ENCODE measurements around the gene NPLOC4. TPM values are rescaled to one million over a fixed set of nuclear protein-coding genes. Genes with fewer than 3 reads are reported as not detected.
A peak's percentile ranks its signal among the peaks of the same experiment; 100 is the strongest.

The NPLOC4 gene
- total and polyA plus RNA-seq, 12 donors = 41.7 to 140 (median 80.3) TPM

- H3K4me1 ChIP-seq (replicated peaks in 1 of 2) = peaks cover 27 to 43% of the 10 kb centered on the region in 2 donors
- TF ChIP-seq POLR2A (IDR thresholded peaks at IDR 0.05) = no peak
- TF ChIP-seq CTCF (IDR thresholded peaks at IDR 0.05) = no peak
- no peaks in the 10 kb centered on the region for H3K9me3 ChIP-seq (replicated peaks in 1 of 3)
These were observed 120.5 kb downstream of the NPLOC4 start for GRCh38 chr17:81516439-81516838.

GRCh38 chr17:81515530-81516041 lies 121.3 kb downstream of the NPLOC4 start:
- TF ChIP-seq CTCF (IDR thresholded peaks at IDR 0.05) = no peak
- no peak for TF ChIP-seq POLR2A (IDR thresholded peaks at IDR 0.05)
- Histone ChIP-seq H3K4me1 (replicated peaks in 1 of 2) (peaks cover 35 to 51% of the 10 kb centered on the region in 2 donors), H3K9me3 (replicated peaks in 1 of 3) (no peaks in the 10 kb centered on the region), H3K27me3 (no peaks in the 10 kb centered on the region), H3K36me3 (replicated peaks in 1 of 2) (peaks cover 0 to 16% of the 10 kb centered on the region in 2 donors), H3K4me3 (peak overlapping the region in 2 of 4 donors; percentile 39 to 92), H3K27ac (peak overlapping the region; percentile 86 to 99 (median 87))
- intact Hi-C loops (cut with DNase I) = loop anchor here (10.0 kb wide), 1 partner anchor 89 kb away; no protein-coding TSS in a partner anchor
- DNase-seq = peak in 1 of 7 donors; percentile 49
- WGBS, 4 donors = 61 to 68% (median 66%) methylated on average over 19 of the region's 19 CpGs

More at GRCh38 chr17:81516439-81516838, 120.5 kb downstream of the NPLOC4 start:
- intact Hi-C loops (cut with DNase I) = loop anchor here (10.0 kb wide), 1 partner anchor 88 kb away; no protein-coding TSS in a partner anchor
- Histone ChIP-seq H3K4me3 (peak overlapping the region in 1 of 4 donors; percentile 92), H3K27me3 (no peaks in the 10 kb centered on the region), H3K36me3 (replicated peaks in 1 of 2) (peaks cover 0 to 7% of the 10 kb centered on the region in 2 donors), H3K27ac (peak overlapping the region in 2 of 5 donors; percentile 99)
- WGBS, 4 donors = 70 to 82% (median 72%) methylated on average over 2 to 4 of the region's 4 CpGs; no CpG with 5 or more reads in 1 of the 4 donors
- DNase-seq = no peak

GRCh38 chr17:81514739-81515529 lies 122.0 kb downstream of the NPLOC4 start:
- 0 to 4% (median 1%) methylated on average over 2 to 82 of the region's 82 CpGs for WGBS, 4 donors
- H3K27ac ChIP-seq = peak overlapping the region; percentile 86 to 99 (median 87)
- H3K27me3 ChIP-seq = no peaks in the 10 kb centered on the region
- peak; percentile 69 to 84 (median 71) for DNase-seq
- peaks cover 0 to 22% of the 10 kb centered on the region in 2 donors for H3K36me3 ChIP-seq (replicated peaks in 1 of 2)
- H3K9me3 ChIP-seq (replicated peaks in 1 of 3) = no peaks in the 10 kb centered on the region
- peaks cover 38 to 57% of the 10 kb centered on the region in 2 donors for H3K4me1 ChIP-seq (replicated peaks in 1 of 2)
- TF ChIP-seq POLR2A (IDR thresholded peaks at IDR 0.05) = peak; percentile 19 to 46
- TF ChIP-seq CTCF (IDR thresholded peaks at IDR 0.05) = no peak
- intact Hi-C loops (cut with DNase I) = loop anchor here (10.0 kb wide), 1 partner anchor 90 kb away; no protein-coding TSS in a partner anchor
- peak overlapping the region in 2 of 4 donors; percentile 39 to 92 for H3K4me3 ChIP-seq

GRCh38 chr17:81514489-81514738 lies 122.5 kb downstream of the NPLOC4 start:
- DNase-seq = no peak
- intact Hi-C loops (cut with DNase I) = loop anchor here (10.0 kb wide), 1 partner anchor 90 kb away; no protein-coding TSS in a partner anchor
- Histone ChIP-seq H3K36me3 (replicated peaks in 1 of 2) (peaks cover 0 to 27% of the 10 kb centered on the region in 2 donors), H3K27ac (peak overlapping the region; percentile 86 to 99 (median 87)), H3K27me3 (no peaks in the 10 kb centered on the region), H3K4me3 (peak overlapping the region in 2 of 4 donors; percentile 39 to 92), H3K9me3 (replicated peaks in 1 of 3) (no peaks in the 10 kb centered on the region), H3K4me1 (replicated peaks in 1 of 2) (peaks cover 33 to 58% of the 10 kb centered on the region in 2 donors)
- WGBS, 4 donors = 0 to 4% (median 1%) methylated on average over 18 to 34 of the region's 34 CpGs; no CpG with 5 or more reads in 1 of the 4 donors
- TF ChIP-seq POLR2A (IDR thresholded peaks at IDR 0.05) (no peak), CTCF (IDR thresholded peaks at IDR 0.05) (no peak)
